Gastroesophageal sphincter (tissue), 4 donors: Measurements from ENCODE around the gene BDKRB1. TPM values are rescaled to one million over a fixed set of nuclear protein-coding genes. Genes with fewer than 3 reads are reported as not detected.

ENCODE experiments used
- ATAC-seq: fragments of 150-250 bp; one replicate; pipeline ENCODE4 v1.9.1; 2016; ENCODE audit warnings: mild to moderate bottlenecking, moderate library complexity
- H3K27ac ChIP-seq, 4 donors: fragments of 200-600 bp; sonication (generic) in 3 of 4; 1 replicate in 3 of 4; 2 replicates in 1 of 4; pipeline ENCODE4 v1.5.1; 2016 to 2019
- H3K27me3 ChIP-seq: fragments of 200-600 bp; sonication (generic); one replicate; pipeline ENCODE4 v1.5.1; 2019
- H3K36me3 ChIP-seq, 2 donors: fragments of 200-600 bp; sonication (generic); one replicate each; pipeline ENCODE4 v1.5.1; 2019; ENCODE audit warnings: control low read depth in 1 of 2
- H3K4me1 ChIP-seq, 3 donors: fragments of 200-600 bp; sonication (generic); 1 replicate in 2 of 3; 2 replicates in 1 of 3; pipeline ENCODE4 v1.5.1; 2016 to 2019; ENCODE audit warnings: control low read depth in 2 of 3
- H3K4me3 ChIP-seq, 2 donors: fragments of 200-600 bp; sonication (generic); one replicate each; pipeline ENCODE4 v1.5.1; 2019; ENCODE audit warnings: mild to moderate bottlenecking in 1 of 2, moderate library complexity in 1 of 2
- H3K9me3 ChIP-seq, 3 donors: fragments of 200-600 bp; sonication (generic); one replicate each; pipeline ENCODE4 v1.5.1; 2017 to 2019; ENCODE audit warnings: control low read depth in 2 of 3
- CTCF ChIP-seq, 4 experiments: fragments of 200-600 bp in 2 of 4; fragments of 450-650 bp in 2 of 4; sonication (generic) in 1 of 4; IDR thresholded peaks; one replicate each; pipeline ENCODE4 v1.5.1; 2017 to 2019; ENCODE audit warnings: antibody characterized with exemption in 4 of 4, mild to moderate bottlenecking in 2 of 4, moderate library complexity in 2 of 4
- EP300 ChIP-seq: sonication (generic); formaldehyde crosslinking; IDR thresholded peaks from one replicate; pipeline ENCODE4 v1.6.1; 2017; ENCODE audit warnings: antibody characterized with exemption, mild to moderate bottlenecking
- POLR2A ChIP-seq, 2 donors: fragments of 450-650 bp; IDR thresholded peaks; one replicate each; pipeline ENCODE4 v1.6.1; 2017; ENCODE audit warnings: antibody characterized with exemption in 2 of 2, mild to moderate bottlenecking in 2 of 2, moderate library complexity in 1 of 2
- POLR2AphosphoS5 ChIP-seq: sonication (generic); formaldehyde crosslinking; IDR thresholded peaks from one replicate; pipeline ENCODE4 v1.6.1; 2017; ENCODE audit warnings: antibody characterized with exemption
- WGBS, 2 donors: methylation state at CpG; one replicate each; pipeline ENCODE4 v1.1.5; 2018; ENCODE audit warnings: low coverage in 1 of 2; 5-methylcytosine and 5-hydroxymethylcytosine counted together
- total RNA-seq, 4 donors: library from RNA; depleted of rRNA; stranded (reverse); fragments of >200 nt; gene quantifications; one replicate each; pipeline ENCODE4 v1.1.0, GENCODE V29; 2016

The BDKRB1 gene
- 1 to 10 TPM in 2 of 4 donors, under 1 TPM in 1, not detected in 1; 0.50 to 7.9 (median 1.2) TPM for total RNA-seq

- Histone ChIP-seq H3K27ac (peak within 1 kb of the TSS; percentile 79 to 87 (median 84)), H3K27me3 (no peaks in the 10 kb centered on the region), H3K36me3 (no peaks in the 10 kb centered on the region), H3K9me3 (peaks cover 0 to 8% (median 0%) of the 10 kb centered on the region in 3 donors), H3K4me1 (peaks cover 4 to 49% (median 26%) of the 10 kb centered on the region in 3 donors), H3K4me3 (no peak within 1 kb of the TSS)
- 20 to 24% methylated on average over 8 to 12 of the region's 12 CpGs for WGBS, 2 donors
- TF ChIP-seq EP300: no peak
- peak; percentile 98 for TF ChIP-seq POLR2AphosphoS5
- ATAC-seq: peak; percentile 77
Measured at GRCh38 chr14:96255501-96256366, at the start of gene BDKRB1. Gene BDKRB1 (plus strand): TSS chr14:96256210. CDS start chr14:96263683, 7,473 bp downstream.

GRCh38 chr14:96206461-96206860 is 49.5 kb upstream of the BDKRB1 start:
- Histone ChIP-seq H3K36me3 (no peaks in the 10 kb centered on the region), H3K27ac (peak overlapping the region in 2 of 4 donors; percentile 82 to 83), H3K4me1 (peaks cover 0 to 29% (median 7%) of the 10 kb centered on the region in 3 donors), H3K4me3 (peak overlapping the region in 1 of 2 donors; percentile 56), H3K27me3 (peaks cover 7% of the 10 kb centered on the region), H3K9me3 (peaks cover 0 to 4% (median 0%) of the 10 kb centered on the region in 3 donors)
- no peak for ATAC-seq
- WGBS, 2 donors: no CpG with 5 or more reads among the region's 8 CpGs
- TF ChIP-seq POLR2A (IDR thresholded peaks at IDR 0.05) (no peak), POLR2AphosphoS5 (no peak), CTCF (IDR thresholded peaks at IDR 0.05) (no peak), EP300 (no peak)

GRCh38 chr14:96207686-96208085 is 48.3 kb upstream of the BDKRB1 start:
- peaks cover 0 to 17% (median 1%) of the 10 kb centered on the region in 3 donors for H3K9me3 ChIP-seq
- WGBS, 2 donors: 81 to 87% methylated on average over 4 to 5 of the region's 5 CpGs
- H3K27ac ChIP-seq: peak overlapping the region in 1 of 4 donors; percentile 3
- no peak for ATAC-seq
- no peaks in the 10 kb centered on the region for H3K27me3 ChIP-seq
- H3K4me1 ChIP-seq: peaks cover 0 to 29% (median 7%) of the 10 kb centered on the region in 3 donors
- H3K36me3 ChIP-seq: no peaks in the 10 kb centered on the region
- TF ChIP-seq CTCF (IDR thresholded peaks at IDR 0.05): no peak
- TF ChIP-seq POLR2A (IDR thresholded peaks at IDR 0.05): no peak
- no peak for TF ChIP-seq EP300
- no peak for TF ChIP-seq POLR2AphosphoS5
- H3K4me3 ChIP-seq: no peak overlapping the region

- H3K27me3 ChIP-seq: no peaks in the 10 kb centered on the region
- peaks cover 0 to 20% (median 1%) of the 10 kb centered on the region in 3 donors for H3K9me3 ChIP-seq
- 79 to 100% methylated on average over 1 to 5 of the region's 12 CpGs for WGBS, 2 donors
- no peak overlapping the region for H3K27ac ChIP-seq
- no peak for ATAC-seq
- TF ChIP-seq POLR2AphosphoS5: no peak
- TF ChIP-seq POLR2A (IDR thresholded peaks at IDR 0.05): no peak
- TF ChIP-seq CTCF (IDR thresholded peaks at IDR 0.05): no peak
- no peak for TF ChIP-seq EP300
- peaks cover 0 to 26% (median 6%) of the 10 kb centered on the region in 3 donors for H3K4me1 ChIP-seq
- H3K36me3 ChIP-seq: no peaks in the 10 kb centered on the region
- H3K4me3 ChIP-seq: no peak overlapping the region
Measured at GRCh38 chr14:96208739-96209138, 47.3 kb upstream of the BDKRB1 start.

GRCh38 chr14:96212140-96212539 is 43.9 kb upstream of the BDKRB1 start:
- no peak overlapping the region for H3K27ac ChIP-seq
- no peaks in the 10 kb centered on the region for H3K27me3 ChIP-seq
- peaks cover 0 to 20% (median 1%) of the 10 kb centered on the region in 3 donors for H3K9me3 ChIP-seq
- no peaks in the 10 kb centered on the region for H3K36me3 ChIP-seq
- TF ChIP-seq POLR2A (IDR thresholded peaks at IDR 0.05): no peak
- TF ChIP-seq EP300: no peak
- no peak for TF ChIP-seq CTCF (IDR thresholded peaks at IDR 0.05)
- no peak for TF ChIP-seq POLR2AphosphoS5
- no peak for ATAC-seq
- H3K4me3 ChIP-seq: no peak overlapping the region
- H3K4me1 ChIP-seq: peaks cover 0 to 11% (median 0%) of the 10 kb centered on the region in 3 donors
